ENCODE measurements around the gene ZNF487. TPM values are rescaled to one million over a fixed set of nuclear protein-coding genes. Genes with fewer than 3 reads are reported as not detected.
"Not testable (repeated sequence)": the region's sequence is repeated elsewhere in the genome, so short reads cannot be mapped to it uniquely, and the experiment has no call there.

ZNF487 gene
- total RNA-seq, 1 donor from 2014 or later: 2.0 TPM

DNA sequence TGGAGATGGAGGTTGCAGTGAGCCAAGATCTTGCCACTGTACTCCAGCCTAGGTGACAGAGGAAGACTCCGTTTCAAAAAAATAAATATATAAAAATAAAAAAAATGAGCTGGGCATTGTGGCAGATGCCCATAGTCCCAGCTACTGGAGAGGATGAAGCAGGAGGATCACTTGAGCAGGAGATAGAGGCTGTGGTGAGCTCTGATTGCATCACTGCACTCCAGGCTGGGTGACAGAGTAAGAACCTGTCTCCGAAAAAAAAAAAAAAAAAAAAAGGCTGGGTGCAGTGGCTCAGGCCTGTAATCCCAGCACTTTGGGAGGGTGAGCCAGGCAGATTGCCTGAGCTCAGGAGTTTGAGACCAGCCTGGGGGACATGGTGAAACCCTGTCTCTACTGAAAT is 11.8 kb downstream of the ZNF487 start:
- H3F3A ChIP-seq (ENCODE audit: low read depth): no peaks in the 10 kb centered on the region
- no peak overlapping the region for H3K4me2 ChIP-seq
- Mint-ChIP-seq H3K4me3 (no peak overlapping the region), H3K36me3 (peaks cover 18% of the 10 kb centered on the region), H3K27me3 (ENCODE audit: insufficient read depth, low read depth) (peaks cover 3% of the 10 kb centered on the region), H3K9me3 (peaks cover 14% of the 10 kb centered on the region), H3K4me1 (no peaks in the 10 kb centered on the region), H3K27ac (no peak overlapping the region)
- no peaks in the 10 kb centered on the region for H3K79me2 ChIP-seq (ENCODE audit: low read depth)
- H4K20me1 ChIP-seq (ENCODE audit: low read depth): no peaks in the 10 kb centered on the region
- no peak for DNase-seq (ENCODE audit: low spot score)
- H2AFZ ChIP-seq (replicated peaks): no peak overlapping the region
- no peaks in the 10 kb centered on the region for H3K4me1 ChIP-seq
- H3K36me3 ChIP-seq: no peaks in the 10 kb centered on the region
- no peak overlapping the region for H3K9ac ChIP-seq
- H3K9me3 ChIP-seq (ENCODE audit: low read depth): no peaks in the 10 kb centered on the region
- H3K4me3 ChIP-seq: no peak overlapping the region
- TF ChIP-seq, protein P1, sequence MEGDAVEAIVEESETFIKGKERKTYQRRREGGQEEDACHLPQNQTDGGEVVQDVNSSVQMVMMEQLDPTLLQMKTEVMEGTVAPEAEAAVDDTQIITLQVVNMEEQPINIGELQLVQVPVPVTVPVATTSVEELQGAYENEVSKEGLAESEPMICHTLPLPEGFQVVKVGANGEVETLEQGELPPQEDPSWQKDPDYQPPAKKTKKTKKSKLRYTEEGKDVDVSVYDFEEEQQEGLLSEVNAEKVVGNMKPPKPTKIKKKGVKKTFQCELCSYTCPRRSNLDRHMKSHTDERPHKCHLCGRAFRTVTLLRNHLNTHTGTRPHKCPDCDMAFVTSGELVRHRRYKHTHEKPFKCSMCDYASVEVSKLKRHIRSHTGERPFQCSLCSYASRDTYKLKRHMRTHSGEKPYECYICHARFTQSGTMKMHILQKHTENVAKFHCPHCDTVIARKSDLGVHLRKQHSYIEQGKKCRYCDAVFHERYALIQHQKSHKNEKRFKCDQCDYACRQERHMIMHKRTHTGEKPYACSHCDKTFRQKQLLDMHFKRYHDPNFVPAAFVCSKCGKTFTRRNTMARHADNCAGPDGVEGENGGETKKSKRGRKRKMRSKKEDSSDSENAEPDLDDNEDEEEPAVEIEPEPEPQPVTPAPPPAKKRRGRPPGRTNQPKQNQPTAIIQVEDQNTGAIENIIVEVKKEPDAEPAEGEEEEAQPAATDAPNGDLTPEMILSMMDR (IDR thresholded peaks at IDR 0.05): no peak
- TF ChIP-seq EZH2phosphoT487 (IDR thresholded peaks at IDR 0.05) (no peak), EZH2 (IDR thresholded peaks at IDR 0.05) (no peak)
- H3K27ac ChIP-seq: no peak overlapping the region
- H3K27me3 ChIP-seq: no peaks in the 10 kb centered on the region

DNA sequence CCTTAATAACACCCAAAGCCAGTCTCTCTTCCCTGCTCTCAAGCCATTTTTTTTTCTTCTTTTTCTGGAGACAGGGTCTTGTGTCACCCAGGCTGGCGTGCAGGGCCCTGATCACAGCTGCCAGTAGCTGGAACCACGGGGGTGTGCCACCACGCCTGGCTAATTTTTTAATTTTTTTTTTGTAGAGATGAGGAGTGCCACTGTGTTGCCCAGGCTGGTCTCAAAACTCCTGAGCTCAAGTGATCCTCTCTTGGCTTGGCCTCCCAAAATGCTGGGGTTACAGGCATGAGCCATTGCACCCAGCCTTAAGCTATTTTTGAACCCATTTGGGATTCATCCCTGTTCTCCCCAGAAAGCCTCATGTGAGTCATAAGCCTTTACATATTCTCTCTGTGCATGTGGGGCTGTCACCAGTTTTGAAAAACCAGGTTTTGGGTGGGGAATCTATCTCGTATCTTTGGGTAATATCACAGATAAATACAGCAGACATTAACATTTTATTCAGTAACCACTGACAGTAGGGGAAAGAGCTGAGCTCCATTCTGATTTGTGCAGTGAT is 15.5 kb downstream of the ZNF487 start:
- Mint-ChIP-seq H3K4me3 (no peak overlapping the region), H3K36me3 (peaks cover 5% of the 10 kb centered on the region), H3K4me1 (peaks cover 11% of the 10 kb centered on the region), H3K27ac (no peak overlapping the region), H3K27me3 (ENCODE audit: insufficient read depth, low read depth) (peaks cover 3% of the 10 kb centered on the region), H3K9me3 (peaks cover 5% of the 10 kb centered on the region)
- H3K4me1 ChIP-seq: no peaks in the 10 kb centered on the region
- no peak for DNase-seq (ENCODE audit: low spot score)
- peaks cover 21% of the 10 kb centered on the region for H3F3A ChIP-seq (ENCODE audit: low read depth)
- no peak overlapping the region for H3K9ac ChIP-seq
- no peaks in the 10 kb centered on the region for H3K9me3 ChIP-seq (ENCODE audit: low read depth)
- H3K79me2 ChIP-seq (ENCODE audit: low read depth): no peaks in the 10 kb centered on the region
- H2AFZ ChIP-seq (replicated peaks): no peak overlapping the region
- TF ChIP-seq EZH2phosphoT487 (IDR thresholded peaks at IDR 0.05) (no peak), EZH2 (IDR thresholded peaks at IDR 0.05) (no peak)
- TF ChIP-seq, protein P1 (IDR thresholded peaks at IDR 0.05): no peak
- H3K36me3 ChIP-seq: no peaks in the 10 kb centered on the region
- H4K20me1 ChIP-seq (ENCODE audit: low read depth): no peaks in the 10 kb centered on the region
- no peaks in the 10 kb centered on the region for H3K27me3 ChIP-seq
- H3K4me2 ChIP-seq: no peak overlapping the region
- no peak overlapping the region for H3K4me3 ChIP-seq
- H3K27ac ChIP-seq: no peak overlapping the region

DNA sequence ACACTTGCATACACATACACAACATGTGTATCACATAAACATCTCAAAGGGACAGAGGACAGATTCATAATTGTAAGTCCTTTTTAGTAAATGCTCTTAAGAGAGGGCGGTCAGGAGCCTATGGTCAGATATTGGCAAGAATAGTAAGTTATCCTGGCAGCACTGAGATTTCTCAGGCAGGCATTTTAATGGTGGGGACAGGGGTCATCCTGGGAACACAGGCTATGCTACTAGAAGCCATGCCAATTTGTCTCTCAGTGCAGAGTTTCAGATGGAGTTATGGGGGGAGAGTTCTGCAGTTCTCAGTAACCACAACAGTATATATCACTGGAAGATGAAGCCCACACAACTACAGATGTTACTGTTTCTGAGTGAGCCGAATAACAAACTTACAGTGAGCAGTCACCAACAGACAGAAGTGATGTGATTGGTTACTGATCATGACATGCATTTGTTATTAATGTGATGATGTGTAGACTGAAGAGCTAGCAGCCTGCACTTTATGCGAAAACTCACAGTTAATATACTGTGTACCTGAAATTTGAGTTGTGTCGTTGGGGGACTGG is 16.4 kb downstream of the ZNF487 start:
- no peak overlapping the region for H3K4me3 ChIP-seq
- H3K36me3 Mint-ChIP-seq: peaks cover 1% of the 10 kb centered on the region
- no peak overlapping the region for H3K4me2 ChIP-seq
- no peaks in the 10 kb centered on the region for H3K79me2 ChIP-seq (ENCODE audit: low read depth)
- H3K36me3 ChIP-seq: no peaks in the 10 kb centered on the region
- H2AFZ ChIP-seq (replicated peaks): no peak overlapping the region
- H3K4me1 ChIP-seq: peaks cover under 1% of the 10 kb centered on the region
- no peak for DNase-seq (ENCODE audit: low spot score)
- peaks cover 3% of the 10 kb centered on the region for H3K27me3 Mint-ChIP-seq (ENCODE audit: insufficient read depth, low read depth)
- H3K9ac ChIP-seq: no peak overlapping the region
- TF ChIP-seq, protein P1 (IDR thresholded peaks at IDR 0.05): no peak
- no peak for TF ChIP-seq EZH2 (IDR thresholded peaks at IDR 0.05)
- TF ChIP-seq EZH2phosphoT487 (IDR thresholded peaks at IDR 0.05): no peak
- no peak overlapping the region for H3K27ac ChIP-seq
- H3K4me1 Mint-ChIP-seq: peaks cover 11% of the 10 kb centered on the region
- no peak overlapping the region for H3K27ac Mint-ChIP-seq
- no peaks in the 10 kb centered on the region for H3K9me3 Mint-ChIP-seq
- H3K4me3 Mint-ChIP-seq: no peak overlapping the region
- H3K27me3 ChIP-seq: no peaks in the 10 kb centered on the region
- no peaks in the 10 kb centered on the region for H3K9me3 ChIP-seq (ENCODE audit: low read depth)
- H4K20me1 ChIP-seq (ENCODE audit: low read depth): no peaks in the 10 kb centered on the region
- H3F3A ChIP-seq (ENCODE audit: low read depth): peaks cover 21% of the 10 kb centered on the region

DNA sequence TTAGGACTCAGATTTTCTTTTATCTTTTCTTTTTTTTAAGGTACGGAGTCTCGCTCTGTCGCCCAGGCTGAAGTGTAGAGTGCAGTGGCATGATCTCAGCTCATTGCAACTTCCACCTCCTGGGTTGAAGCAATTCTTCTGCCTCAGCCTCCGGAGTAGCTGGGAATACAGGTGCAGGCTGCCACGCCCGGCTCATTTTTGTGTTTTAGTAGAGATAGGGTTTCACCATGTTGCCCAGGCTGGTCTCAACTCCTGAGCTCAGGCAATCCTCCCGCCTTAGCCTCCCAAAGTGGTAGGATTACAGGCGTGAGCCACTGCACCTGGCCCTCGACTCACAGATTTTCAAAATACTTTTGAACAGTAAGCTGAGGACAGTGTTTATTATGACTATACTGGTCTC is 17.1 kb downstream of the ZNF487 start:
- not testable (repeated sequence) for H3K36me3 Mint-ChIP-seq, H3K4me3 Mint-ChIP-seq, H3K4me2 ChIP-seq

DNA sequence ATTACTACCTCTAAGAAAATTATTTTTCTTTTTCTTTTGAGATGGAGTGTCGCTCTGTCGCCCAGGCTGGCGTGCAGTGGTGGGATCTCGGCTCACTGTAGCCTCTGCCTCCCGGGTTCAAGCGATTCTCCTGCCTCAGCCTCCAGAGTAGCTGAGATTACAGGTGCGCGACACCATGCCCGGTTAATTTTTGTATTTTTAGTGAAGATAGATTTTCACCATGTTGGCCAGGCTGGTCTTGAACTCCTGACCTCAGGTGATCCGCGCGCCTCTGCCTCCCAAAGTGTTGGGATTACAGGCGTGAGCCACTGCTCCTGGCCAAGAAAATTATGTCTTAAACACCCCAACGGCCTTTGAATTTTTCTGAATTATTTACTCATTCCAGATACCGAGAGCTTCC is 19.6 kb downstream of the ZNF487 start:
- DNase-seq (ENCODE audit: low spot score); H3K36me3 Mint-ChIP-seq; H3K4me1 ChIP-seq; H3K4me2 ChIP-seq; H3K36me3 ChIP-seq; H3K79me2 ChIP-seq (ENCODE audit: low read depth); H3K27ac Mint-ChIP-seq; H3K9ac ChIP-seq; H3K4me3 Mint-ChIP-seq; H3K4me3 ChIP-seq; H3K27me3 Mint-ChIP-seq (ENCODE audit: insufficient read depth, low read depth); H3K27ac ChIP-seq; H4K20me1 ChIP-seq (ENCODE audit: low read depth); H3K27me3 ChIP-seq; H3K9me3 Mint-ChIP-seq; H2AFZ ChIP-seq (replicated peaks); H3K9me3 ChIP-seq (ENCODE audit: low read depth): not testable (repeated sequence)
- H3K4me1 Mint-ChIP-seq: peaks cover 11% of the 10 kb centered on the region
- H3F3A ChIP-seq (ENCODE audit: low read depth): peaks cover 28% of the 10 kb centered on the region

More for the DNA sequence above, 17.1 kb downstream of the ZNF487 start:
- not testable (repeated sequence) for DNase-seq (ENCODE audit: low spot score); H3K4me1 ChIP-seq; H3K27me3 Mint-ChIP-seq (ENCODE audit: insufficient read depth, low read depth); H3K9me3 ChIP-seq (ENCODE audit: low read depth); H3K27ac ChIP-seq; H3K4me3 ChIP-seq; H3K79me2 ChIP-seq (ENCODE audit: low read depth); H3K27ac Mint-ChIP-seq; H3K9me3 Mint-ChIP-seq; H4K20me1 ChIP-seq (ENCODE audit: low read depth); H2AFZ ChIP-seq (replicated peaks); H3K27me3 ChIP-seq; H3K36me3 ChIP-seq; H3K9ac ChIP-seq
- H3K4me1 Mint-ChIP-seq: peaks cover 11% of the 10 kb centered on the region
- peaks cover 28% of the 10 kb centered on the region for H3F3A ChIP-seq (ENCODE audit: low read depth)

Measured in neural progenitor cell (in vitro differentiated cells).